Breast epithelium (tissue), 4 donors: ENCODE data around the gene ATM. TPM values are rescaled to one million over a fixed set of nuclear protein-coding genes. Genes with fewer than 3 reads are reported as not detected.

ENCODE experiments used
- DNase-seq, 2 donors: peaks; one replicate each; pipeline ENCODE4 v3.0.0-alpha.2; 2019; ENCODE audit warnings: low spot score in 2 of 2
- H3K27ac ChIP-seq, 2 donors: fragments of 200-600 bp; sonication (generic) in 1 of 2; one replicate each; pipeline ENCODE4 v1.5.1; 2016 to 2019; ENCODE audit warnings: mild to moderate bottlenecking in 1 of 2
- H3K27me3 ChIP-seq, 2 donors: fragments of 200-600 bp; sonication (generic) in 1 of 2; one replicate each; pipeline versions ENCODE4 v1.5.1 to v1.6.0; 2017 to 2019; ENCODE audit warnings: control low read depth in 1 of 2, mild to moderate bottlenecking in 1 of 2
- H3K36me3 ChIP-seq: fragments of 200-600 bp; one replicate; pipeline ENCODE4 v1.5.1; 2019
- H3K4me1 ChIP-seq, 2 donors: fragments of 200-600 bp; sonication (generic); one replicate each; pipeline ENCODE4 v1.5.1; 2016 to 2019; ENCODE audit warnings: control low read depth in 1 of 2
- H3K4me3 ChIP-seq, 3 donors: fragments of 200-600 bp; sonication (generic); 1 replicate in 2 of 3; 2 replicates in 1 of 3; pipeline ENCODE4 v1.5.1; 2016 to 2019; ENCODE audit warnings: mild to moderate bottlenecking in 3 of 3, moderate library complexity in 2 of 3
- H3K9me3 ChIP-seq, 2 donors: fragments of 200-600 bp; sonication (generic) in 1 of 2; one replicate each; pipeline ENCODE4 v1.5.1; 2016 to 2019; ENCODE audit warnings: control low read depth in 1 of 2
- CTCF ChIP-seq, 3 donors: fragments of 450-650 bp; IDR thresholded peaks; one replicate each; pipeline ENCODE4 v1.5.1; 2016 to 2017; ENCODE audit warnings: antibody characterized with exemption in 3 of 3, mild to moderate bottlenecking in 3 of 3, moderate library complexity in 3 of 3
- POLR2A ChIP-seq: fragments of 450-650 bp; IDR thresholded peaks from one replicate; pipeline ENCODE4 v1.6.1; 2016; ENCODE audit warnings: antibody characterized with exemption, mild to moderate bottlenecking, moderate library complexity
- POLR2AphosphoS5 ChIP-seq, 3 donors: sonication (generic); formaldehyde crosslinking; IDR thresholded peaks; one replicate each; pipeline ENCODE4 v1.6.1; 2017; ENCODE audit warnings: antibody characterized with exemption in 3 of 3
- intact Hi-C: fragments of 100-400 bp; cut with DNase I; formaldehyde crosslinking; loops from one replicate; pipeline ENCODE4 v1.15.1; 2023; ENCODE audit warnings: low total_unique reads
- total RNA-seq, 3 donors: library from RNA; depleted of rRNA; stranded (reverse); fragments of >200 nt; gene quantifications; one replicate each; pipeline ENCODE4 v1.1.0, GENCODE V29; 2016

ATM gene
- total RNA-seq, 3 donors from 2014 or later, result 84.7 to 117 (median 91.4) TPM

GRCh38 chr11:108226036-108226435 lies 3.2 kb downstream of the ATM start:
- Histone ChIP-seq H3K4me3 (no peak overlapping the region), H3K36me3 (no peaks in the 10 kb centered on the region), H3K27me3 (no peaks in the 10 kb centered on the region), H3K4me1 (peaks cover 0 to 9% of the 10 kb centered on the region in 2 donors), H3K9me3 (no peaks in the 10 kb centered on the region), H3K27ac (no peak overlapping the region)
- TF ChIP-seq CTCF (IDR thresholded peaks at IDR 0.05) (no peak), POLR2AphosphoS5 (IDR thresholded peaks at IDR 0.05) (no peak), POLR2A (no peak)
- intact Hi-C loops, result no loop called here
- DNase-seq, result no peak

GRCh38 chr11:108228251-108228650 lies 5.4 kb downstream of the ATM start:
- intact Hi-C loops, result no loop called here

GRCh38 chr11:108233277-108233945 lies 10.5 kb downstream of the ATM start:
- Histone ChIP-seq H3K4me3 (no peak overlapping the region), H3K4me1 (no peaks in the 10 kb centered on the region)

More at GRCh38 chr11:108228251-108228650, 5.4 kb downstream of the ATM start:
- no peak overlapping the region for H3K27ac ChIP-seq
- no peak for TF ChIP-seq POLR2AphosphoS5 (IDR thresholded peaks at IDR 0.05)
- TF ChIP-seq CTCF (IDR thresholded peaks at IDR 0.05), result no peak
- TF ChIP-seq POLR2A, result no peak
- peaks cover 0 to 7% of the 10 kb centered on the region in 2 donors for H3K4me1 ChIP-seq
- H3K27me3 ChIP-seq, result no peaks in the 10 kb centered on the region
- H3K9me3 ChIP-seq, result no peaks in the 10 kb centered on the region
- no peaks in the 10 kb centered on the region for H3K36me3 ChIP-seq
- DNase-seq, result no peak
- no peak overlapping the region for H3K4me3 ChIP-seq

GRCh38 chr11:108235192-108235591 lies 12.3 kb downstream of the ATM start:
- DNase-seq, result no peak
- H3K27ac ChIP-seq, result no peak overlapping the region
- H3K36me3 ChIP-seq, result peaks cover 14% of the 10 kb centered on the region
- intact Hi-C loops, result no loop called here
- no peak overlapping the region for H3K4me3 ChIP-seq
- H3K4me1 ChIP-seq, result no peaks in the 10 kb centered on the region
- TF ChIP-seq POLR2A, result no peak
- TF ChIP-seq POLR2AphosphoS5 (IDR thresholded peaks at IDR 0.05), result no peak
- no peak for TF ChIP-seq CTCF (IDR thresholded peaks at IDR 0.05)
- H3K27me3 ChIP-seq, result no peaks in the 10 kb centered on the region
- H3K9me3 ChIP-seq, result no peaks in the 10 kb centered on the region

More at GRCh38 chr11:108233277-108233945, 10.5 kb downstream of the ATM start:
- Histone ChIP-seq H3K27me3 (no peaks in the 10 kb centered on the region), H3K9me3 (no peaks in the 10 kb centered on the region), H3K36me3 (peaks cover 8% of the 10 kb centered on the region), H3K27ac (no peak overlapping the region)
- TF ChIP-seq POLR2AphosphoS5 (IDR thresholded peaks at IDR 0.05) (no peak), CTCF (IDR thresholded peaks at IDR 0.05) (no peak), POLR2A (no peak)
- DNase-seq, result no peak
- intact Hi-C loops, result no loop called here

GRCh38 chr11:108235633-108236032 lies 12.8 kb downstream of the ATM start:
- Histone ChIP-seq H3K27me3 (no peaks in the 10 kb centered on the region), H3K9me3 (no peaks in the 10 kb centered on the region), H3K4me3 (no peak overlapping the region), H3K36me3 (peaks cover 18% of the 10 kb centered on the region), H3K27ac (no peak overlapping the region), H3K4me1 (no peaks in the 10 kb centered on the region)
- no peak for TF ChIP-seq CTCF (IDR thresholded peaks at IDR 0.05)
- no peak for TF ChIP-seq POLR2A
- no peak for TF ChIP-seq POLR2AphosphoS5 (IDR thresholded peaks at IDR 0.05)
- intact Hi-C loops, result no loop called here
- no peak for DNase-seq
